Measurements from ENCODE around the gene DCAF16.

DNA sequence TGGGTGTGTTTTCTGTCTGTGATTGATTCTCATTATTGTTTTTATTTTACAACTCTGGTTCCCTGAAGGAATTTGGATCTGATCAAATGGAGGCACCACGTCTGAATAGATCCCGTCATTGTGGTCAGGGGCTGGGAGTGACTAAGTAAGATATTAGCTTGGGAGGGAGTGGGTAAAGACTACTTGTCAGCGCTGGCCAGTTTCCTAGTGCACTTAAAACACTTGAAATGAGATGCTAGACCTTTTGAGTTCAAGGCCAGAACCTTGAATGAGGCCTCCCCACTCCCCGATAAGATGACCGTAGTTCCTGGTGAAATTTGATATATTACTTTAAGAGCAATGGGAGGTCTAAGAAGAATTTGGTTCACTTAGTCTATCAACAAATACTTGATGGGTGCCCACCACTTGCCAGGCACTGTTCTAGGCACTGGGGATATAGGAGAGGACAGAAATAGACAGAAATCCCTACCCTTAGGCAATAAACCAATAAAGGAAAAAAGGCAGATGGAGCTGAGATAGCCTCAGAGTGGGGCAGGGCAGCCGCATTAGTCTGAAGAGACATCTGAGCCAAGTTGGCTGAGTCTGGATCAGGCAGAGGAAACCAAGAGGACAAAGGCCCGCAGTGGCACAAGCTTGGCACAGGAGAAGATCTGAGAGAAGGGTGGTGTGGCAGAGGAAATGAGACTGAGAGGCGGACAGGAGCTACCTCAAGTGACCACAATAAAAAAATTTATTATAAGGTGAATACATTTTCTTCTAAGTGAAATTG, 41.0 kb downstream of the DCAF16 start:
- TF ChIP-seq POLR2A (IDR thresholded peaks at IDR 0.05) (no peak), CTCF (IDR thresholded peaks at IDR 0.05) (no peak)

Data from testis (tissue), 2 donors.